Measurements from ENCODE around the gene MUC6. TPM values are rescaled to one million over a fixed set of nuclear protein-coding genes. Genes with fewer than 3 reads are reported as not detected.
A peak's percentile ranks its signal among the peaks of the same experiment; 100 is the strongest.

MUC6 gene
- total RNA-seq, 1 experiment from 2014 or later = not detected

DNA sequence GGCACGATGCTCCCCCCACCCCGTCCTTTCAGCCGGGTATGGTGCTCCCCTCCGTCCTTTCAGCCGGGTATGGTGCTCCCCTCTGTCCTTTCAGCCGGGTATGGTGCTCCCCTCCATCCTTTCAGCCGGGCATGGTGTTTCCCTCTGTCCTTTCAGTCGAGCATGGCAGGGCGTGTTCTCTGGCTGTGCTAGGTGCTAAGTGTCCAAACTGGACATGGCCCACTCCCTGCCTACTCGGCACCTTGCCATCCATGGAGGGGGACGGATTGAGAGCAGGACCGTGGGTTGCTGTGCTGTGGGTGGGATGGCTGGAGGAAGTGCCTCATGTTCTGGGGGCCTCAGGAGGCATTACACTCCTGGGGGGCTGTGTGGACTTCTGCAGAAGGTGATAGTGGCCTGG lies 45.5 kb downstream of the MUC6 start:
- Mint-ChIP-seq H3K27ac (peak overlapping the region in 2 of 3 experiments; percentile 57 to 62; a peak in 2 of 7 replicates), H3K4me3 (no peak overlapping the region; a peak in 1 of 5 replicates), H3K9me3 (peaks cover 0 to 6% of the 10 kb centered on the region in 2 experiments; a peak in 2 of 5 replicates), H3K4me1 (peaks cover 3% of the 10 kb centered on the region in 2 experiments; a peak in 2 of 4 replicates), H3K27me3 (ENCODE audit: low read depth) (no peaks in the 10 kb centered on the region; the same call in 1 of the 2 replicates), H3K36me3 (ENCODE audit: insufficient read depth in 1 of 3, low read depth in 3 of 3) (peaks cover 27 to 71% (median 66%) of the 10 kb centered on the region in 3 experiments)
- DNase-seq = no peak
- no CpG with 5 or more reads among the region's 12 CpGs for WGBS (ENCODE audit: extremely low coverage, insufficient read length, low lambda C conversion rate)
- Histone ChIP-seq H3K27me3 (ENCODE audit: insufficient read depth, low read length) (no peaks in the 10 kb centered on the region), H3K23me2 (ENCODE audit: insufficient read length, low read depth, low read length, poor library complexity, severe bottlenecking) (no peaks in the 10 kb centered on the region), H3K9ac (ENCODE audit: extremely low read depth, insufficient read length, low read length) (no peak overlapping the region), H3K18ac (ENCODE audit: insufficient read length, low read depth, low read length) (no peak overlapping the region), H3K9me3 (ENCODE audit: control insufficient read depth, low read depth, low read length) (no peaks in the 10 kb centered on the region), H2BK12ac (ENCODE audit: insufficient read length, low read depth, low read length) (no peak overlapping the region), H3K23ac (ENCODE audit: insufficient read length, low read depth, low read length) (no peak overlapping the region), H4K91ac (ENCODE audit: insufficient read length, low read depth, low read length) (no peak overlapping the region), H2BK20ac (ENCODE audit: low read depth, low read length, poor library complexity, severe bottlenecking) (no peak overlapping the region), H3K14ac (ENCODE audit: insufficient read depth, low read length) (no peak overlapping the region; the same call in 1 of the 2 replicates), H4K20me1 (ENCODE audit: control insufficient read depth, insufficient read depth, insufficient read length) (no peaks in the 10 kb centered on the region), H2BK15ac (ENCODE audit: low read depth, low read length) (no peak overlapping the region), H4K8ac (replicated peaks; ENCODE audit: insufficient read length, low read depth, low read length) (no peak overlapping the region), H3K4me2 (ENCODE audit: insufficient read depth, insufficient read length, low read length) (no peak overlapping the region), H2AK5ac (ENCODE audit: insufficient read length, low read length) (no peak overlapping the region), H2BK120ac (ENCODE audit: low read depth, low read length, poor library complexity, severe bottlenecking) (no peak overlapping the region), H3K27ac (ENCODE audit: insufficient read length, low read depth, low read length) (no peak overlapping the region), H3K56ac (ENCODE audit: insufficient read length, low read depth, low read length) (no peak overlapping the region), H2AFZ (ENCODE audit: low read length) (no peak overlapping the region), H2BK5ac (ENCODE audit: insufficient read length, low read length) (no peak overlapping the region), H3K79me2 (ENCODE audit: insufficient read depth, low read length) (no peaks in the 10 kb centered on the region), H3K4ac (ENCODE audit: low read depth, low read length) (no peak overlapping the region), H4K5ac (ENCODE audit: insufficient read length, low read depth, low read length) (no peak overlapping the region), H3K79me1 (ENCODE audit: insufficient read depth, low read depth, low read length, poor library complexity, severe bottlenecking) (no peaks in the 10 kb centered on the region), H3T11ph (ENCODE audit: low read length) (no peak overlapping the region), H3K4me1 (ENCODE audit: insufficient read depth, low read length) (no peaks in the 10 kb centered on the region)
- TF ChIP-seq, protein P1, sequence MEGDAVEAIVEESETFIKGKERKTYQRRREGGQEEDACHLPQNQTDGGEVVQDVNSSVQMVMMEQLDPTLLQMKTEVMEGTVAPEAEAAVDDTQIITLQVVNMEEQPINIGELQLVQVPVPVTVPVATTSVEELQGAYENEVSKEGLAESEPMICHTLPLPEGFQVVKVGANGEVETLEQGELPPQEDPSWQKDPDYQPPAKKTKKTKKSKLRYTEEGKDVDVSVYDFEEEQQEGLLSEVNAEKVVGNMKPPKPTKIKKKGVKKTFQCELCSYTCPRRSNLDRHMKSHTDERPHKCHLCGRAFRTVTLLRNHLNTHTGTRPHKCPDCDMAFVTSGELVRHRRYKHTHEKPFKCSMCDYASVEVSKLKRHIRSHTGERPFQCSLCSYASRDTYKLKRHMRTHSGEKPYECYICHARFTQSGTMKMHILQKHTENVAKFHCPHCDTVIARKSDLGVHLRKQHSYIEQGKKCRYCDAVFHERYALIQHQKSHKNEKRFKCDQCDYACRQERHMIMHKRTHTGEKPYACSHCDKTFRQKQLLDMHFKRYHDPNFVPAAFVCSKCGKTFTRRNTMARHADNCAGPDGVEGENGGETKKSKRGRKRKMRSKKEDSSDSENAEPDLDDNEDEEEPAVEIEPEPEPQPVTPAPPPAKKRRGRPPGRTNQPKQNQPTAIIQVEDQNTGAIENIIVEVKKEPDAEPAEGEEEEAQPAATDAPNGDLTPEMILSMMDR (conservative IDR thresholded peaks at IDR 0.05) = no peak

Data from H9 (cell line).